WTC11 (cell line): ENCODE data around the gene APH1B. TPM values are rescaled to one million over a fixed set of nuclear protein-coding genes. Genes with fewer than 3 reads are reported as not detected.

ENCODE experiments used
- ATAC-seq: fragments of 200-7000 bp; cut with Tn5 transposase; 2 replicates; pipeline ENCODE4 v1.10.0; 2021; ENCODE audit warnings: mild to moderate bottlenecking, moderate library complexity
- CTCF ChIA-PET: fragments of 300-600 bp; sonication (Branson Sonifier 250); formaldehyde crosslinking; loops from one replicate; lab custom pipeline; 2021; ENCODE audit warnings: antibody characterized with exemption; lab: Charles Lee
- POLR2A ChIA-PET: fragments of 350-600 bp; sonication (Branson Sonifier 250); formaldehyde crosslinking; loops from one replicate; lab custom pipeline; 2021; ENCODE audit warnings: antibody characterized with exemption; lab: Charles Lee
- DNase-seq: peaks from one replicate; pipeline ENCODE4 v3.0.0; 2021; ENCODE audit warnings: low spot score
- H3K27ac Mint-ChIP-seq: 2 replicates; pipeline ENCODE4 v1.8.0; 2021; ENCODE audit warnings: mixed read lengths
- H3K27me3 Mint-ChIP-seq: 2 replicates; pipeline ENCODE4 v1.8.0; 2021; ENCODE audit warnings: low read depth, mild to moderate bottlenecking, moderate library complexity, mixed read lengths
- H3K36me3 Mint-ChIP-seq: 2 replicates; pipeline ENCODE4 v1.8.0; 2021; ENCODE audit warnings: mixed read lengths
- H3K4me1 Mint-ChIP-seq: 2 replicates; pipeline ENCODE4 v1.8.0; 2022; ENCODE audit warnings: mixed read lengths
- H3K4me3 Mint-ChIP-seq: 2 replicates; pipeline ENCODE4 v1.8.0; 2021; ENCODE audit warnings: mild to moderate bottlenecking, moderate library complexity, mixed read lengths
- H3K9me3 Mint-ChIP-seq: 2 replicates; pipeline ENCODE4 v1.8.0; 2021; ENCODE audit warnings: mixed read lengths
- ESRRA ChIP-seq: sonication (generic); formaldehyde crosslinking; IDR thresholded peaks from 2 replicates; pipeline ENCODE4 v1.8.1; 2022; ENCODE audit warnings: mild to moderate bottlenecking, missing genetic modification reagents, borderline replicate concordance
- FOXP1 ChIP-seq: sonication (generic); formaldehyde crosslinking; IDR thresholded peaks from 2 replicates; pipeline ENCODE4 v1.8.0; 2022; ENCODE audit warnings: missing genetic modification reagents, mild to moderate bottlenecking, moderate library complexity, borderline replicate concordance
- HMGA2 ChIP-seq: fragments of 250-450 bp; sonication (Bioruptor Pico); IDR thresholded peaks from 2 replicates; pipeline ENCODE4 v1.4.0; 2021; ENCODE audit warnings: mild to moderate bottlenecking, moderate library complexity
- NFE2L1 ChIP-seq: sonication (generic); formaldehyde crosslinking; IDR thresholded peaks from 2 replicates; pipeline ENCODE4 v1.8.1; 2023; ENCODE audit warnings: missing genetic modification reagents
- NFYB ChIP-seq: sonication (generic); formaldehyde crosslinking; conservative IDR thresholded peaks from 2 replicates; pipeline ENCODE4 v1.8.0; 2022; ENCODE audit warnings: low read depth, missing genetic modification reagents
- SP1 ChIP-seq: sonication (generic); formaldehyde crosslinking; conservative IDR thresholded peaks from 2 replicates; pipeline ENCODE4 v1.8.1; 2022; ENCODE audit warnings: missing genetic modification reagents
- TCF7 ChIP-seq: sonication (generic); formaldehyde crosslinking; IDR thresholded peaks from 2 replicates; pipeline ENCODE4 v1.8.0; 2022; ENCODE audit warnings: mild to moderate bottlenecking, low read depth, missing genetic modification reagents, moderate library complexity
- TEAD1 ChIP-seq: sonication (generic); formaldehyde crosslinking; IDR thresholded peaks from 2 replicates; pipeline ENCODE4 v1.8.0; 2022; ENCODE audit warnings: mild to moderate bottlenecking, missing genetic modification reagents
- ZNF232 ChIP-seq: sonication (generic); formaldehyde crosslinking; IDR thresholded peaks from 2 replicates; pipeline ENCODE4 v1.8.0; 2022; ENCODE audit warnings: mild to moderate bottlenecking, missing genetic modification reagents
- ZNF423 ChIP-seq: fragments of 250-450 bp; sonication (Bioruptor Pico); IDR thresholded peaks from 2 replicates; pipeline ENCODE4 v2.1.2; 2022; ENCODE audit warnings: mild to moderate bottlenecking, moderate library complexity
- total RNA-seq: library from RNA; stranded (reverse); gene quantifications from 3 replicates; pipeline ENCODE4 v1.2.3, GENCODE V29; 2021
- TF ChIP-seq, protein P1 (sequence below): sonication (generic); formaldehyde crosslinking; IDR thresholded peaks from 2 replicates; pipeline ENCODE4 v1.8.0; 2022; ENCODE audit warnings: missing genetic modification reagents
- TF ChIP-seq, protein P2 (sequence below): sonication (generic); formaldehyde crosslinking; IDR thresholded peaks from 2 replicates; pipeline ENCODE4 v1.8.1; 2023; ENCODE audit warnings: mild to moderate bottlenecking, missing genetic modification reagents
- TF ChIP-seq, protein P3 (sequence below): sonication (generic); formaldehyde crosslinking; IDR thresholded peaks from 2 replicates; pipeline ENCODE4 v1.8.1; 2022; ENCODE audit warnings: mild to moderate bottlenecking, moderate library complexity, missing genetic modification reagents
- TF ChIP-seq, protein P4 (sequence below): fragments of 250-450 bp; sonication (Bioruptor Pico); IDR thresholded peaks from 2 replicates; pipeline ENCODE4 v2.1.2; 2022; ENCODE audit warnings: mild to moderate bottlenecking, moderate library complexity
- TF ChIP-seq, protein P5 (sequence below): fragments of 250-450 bp; sonication (Bioruptor Pico); IDR thresholded peaks from 2 replicates; pipeline ENCODE4 v1.8.0; 2021; ENCODE audit warnings: mild to moderate bottlenecking
- TF ChIP-seq, protein P6 (sequence below): sonication (generic); formaldehyde crosslinking; IDR thresholded peaks from 2 replicates; pipeline ENCODE4 v1.8.0; 2023; ENCODE audit warnings: mild to moderate bottlenecking, missing genetic modification reagents
- TF ChIP-seq, protein P7 (sequence below): sonication (generic); formaldehyde crosslinking; IDR thresholded peaks from 2 replicates; pipeline ENCODE4 v1.8.0; 2022; ENCODE audit warnings: mild to moderate bottlenecking, missing genetic modification reagents
- TF ChIP-seq, protein P8 (sequence below): sonication (generic); formaldehyde crosslinking; IDR thresholded peaks from 2 replicates; pipeline ENCODE4 v1.8.1; 2022; ENCODE audit warnings: mild to moderate bottlenecking, missing genetic modification reagents, moderate library complexity, borderline replicate concordance

The APH1B gene
- total RNA-seq, 1 experiment from 2014 or later: 25.0 TPM

DNA sequence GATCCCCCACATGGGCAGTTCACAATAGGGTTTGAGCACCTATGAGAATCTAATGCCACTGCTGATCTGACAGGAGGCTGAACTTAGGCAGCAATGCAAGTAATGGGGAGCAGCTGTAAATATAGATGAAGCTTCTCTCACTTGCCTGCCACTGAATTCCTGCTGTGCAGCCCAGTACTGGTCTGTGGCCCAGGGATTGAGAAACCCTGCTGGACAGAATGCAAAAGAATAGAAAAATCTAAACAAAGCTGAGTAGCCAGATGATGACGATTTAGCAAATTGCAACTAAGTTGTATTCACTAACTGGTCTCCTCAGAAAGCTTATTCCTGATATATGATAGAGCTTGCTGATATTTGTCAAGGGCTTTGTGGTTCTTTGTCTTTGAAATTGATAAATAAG, 34.3 kb upstream of the APH1B start:
- ATAC-seq (no peak), DNase-seq (no peak)
- H3K9me3 Mint-ChIP-seq: peaks cover 21% of the 10 kb centered on the region
- no peak overlapping the region for H3K4me3 Mint-ChIP-seq
- H3K36me3 Mint-ChIP-seq: peaks cover 29% of the 10 kb centered on the region
- no peaks in the 10 kb centered on the region for H3K4me1 Mint-ChIP-seq
- TF ChIP-seq, protein P1, sequence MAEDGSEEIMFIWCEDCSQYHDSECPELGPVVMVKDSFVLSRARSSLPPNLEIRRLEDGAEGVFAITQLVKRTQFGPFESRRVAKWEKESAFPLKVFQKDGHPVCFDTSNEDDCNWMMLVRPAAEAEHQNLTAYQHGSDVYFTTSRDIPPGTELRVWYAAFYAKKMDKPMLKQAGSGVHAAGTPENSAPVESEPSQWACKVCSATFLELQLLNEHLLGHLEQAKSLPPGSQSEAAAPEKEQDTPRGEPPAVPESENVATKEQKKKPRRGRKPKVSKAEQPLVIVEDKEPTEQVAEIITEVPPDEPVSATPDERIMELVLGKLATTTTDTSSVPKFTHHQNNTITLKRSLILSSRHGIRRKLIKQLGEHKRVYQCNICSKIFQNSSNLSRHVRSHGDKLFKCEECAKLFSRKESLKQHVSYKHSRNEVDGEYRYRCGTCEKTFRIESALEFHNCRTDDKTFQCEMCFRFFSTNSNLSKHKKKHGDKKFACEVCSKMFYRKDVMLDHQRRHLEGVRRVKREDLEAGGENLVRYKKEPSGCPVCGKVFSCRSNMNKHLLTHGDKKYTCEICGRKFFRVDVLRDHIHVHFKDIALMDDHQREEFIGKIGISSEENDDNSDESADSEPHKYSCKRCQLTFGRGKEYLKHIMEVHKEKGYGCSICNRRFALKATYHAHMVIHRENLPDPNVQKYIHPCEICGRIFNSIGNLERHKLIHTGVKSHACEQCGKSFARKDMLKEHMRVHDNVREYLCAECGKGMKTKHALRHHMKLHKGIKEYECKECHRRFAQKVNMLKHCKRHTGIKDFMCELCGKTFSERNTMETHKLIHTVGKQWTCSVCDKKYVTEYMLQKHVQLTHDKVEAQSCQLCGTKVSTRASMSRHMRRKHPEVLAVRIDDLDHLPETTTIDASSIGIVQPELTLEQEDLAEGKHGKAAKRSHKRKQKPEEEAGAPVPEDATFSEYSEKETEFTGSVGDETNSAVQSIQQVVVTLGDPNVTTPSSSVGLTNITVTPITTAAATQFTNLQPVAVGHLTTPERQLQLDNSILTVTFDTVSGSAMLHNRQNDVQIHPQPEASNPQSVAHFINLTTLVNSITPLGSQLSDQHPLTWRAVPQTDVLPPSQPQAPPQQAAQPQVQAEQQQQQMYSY: no peak
- no peak for TF ChIP-seq TCF7 (CRISPR knock-in tag)
- TF ChIP-seq, protein P2, sequence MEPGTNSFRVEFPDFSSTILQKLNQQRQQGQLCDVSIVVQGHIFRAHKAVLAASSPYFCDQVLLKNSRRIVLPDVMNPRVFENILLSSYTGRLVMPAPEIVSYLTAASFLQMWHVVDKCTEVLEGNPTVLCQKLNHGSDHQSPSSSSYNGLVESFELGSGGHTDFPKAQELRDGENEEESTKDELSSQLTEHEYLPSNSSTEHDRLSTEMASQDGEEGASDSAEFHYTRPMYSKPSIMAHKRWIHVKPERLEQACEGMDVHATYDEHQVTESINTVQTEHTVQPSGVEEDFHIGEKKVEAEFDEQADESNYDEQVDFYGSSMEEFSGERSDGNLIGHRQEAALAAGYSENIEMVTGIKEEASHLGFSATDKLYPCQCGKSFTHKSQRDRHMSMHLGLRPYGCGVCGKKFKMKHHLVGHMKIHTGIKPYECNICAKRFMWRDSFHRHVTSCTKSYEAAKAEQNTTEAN (CRISPR knock-in tag): no peak
- no peak for TF ChIP-seq ZNF423
- TF ChIP-seq, protein P3, sequence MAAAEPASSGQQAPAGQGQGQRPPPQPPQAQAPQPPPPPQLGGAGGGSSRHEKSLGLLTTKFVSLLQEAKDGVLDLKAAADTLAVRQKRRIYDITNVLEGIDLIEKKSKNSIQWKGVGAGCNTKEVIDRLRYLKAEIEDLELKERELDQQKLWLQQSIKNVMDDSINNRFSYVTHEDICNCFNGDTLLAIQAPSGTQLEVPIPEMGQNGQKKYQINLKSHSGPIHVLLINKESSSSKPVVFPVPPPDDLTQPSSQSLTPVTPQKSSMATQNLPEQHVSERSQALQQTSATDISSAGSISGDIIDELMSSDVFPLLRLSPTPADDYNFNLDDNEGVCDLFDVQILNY (CRISPR knock-in tag): no peak
- no peak for TF ChIP-seq NFYB
- TF ChIP-seq TEAD1: no peak
- TF ChIP-seq, protein P4, sequence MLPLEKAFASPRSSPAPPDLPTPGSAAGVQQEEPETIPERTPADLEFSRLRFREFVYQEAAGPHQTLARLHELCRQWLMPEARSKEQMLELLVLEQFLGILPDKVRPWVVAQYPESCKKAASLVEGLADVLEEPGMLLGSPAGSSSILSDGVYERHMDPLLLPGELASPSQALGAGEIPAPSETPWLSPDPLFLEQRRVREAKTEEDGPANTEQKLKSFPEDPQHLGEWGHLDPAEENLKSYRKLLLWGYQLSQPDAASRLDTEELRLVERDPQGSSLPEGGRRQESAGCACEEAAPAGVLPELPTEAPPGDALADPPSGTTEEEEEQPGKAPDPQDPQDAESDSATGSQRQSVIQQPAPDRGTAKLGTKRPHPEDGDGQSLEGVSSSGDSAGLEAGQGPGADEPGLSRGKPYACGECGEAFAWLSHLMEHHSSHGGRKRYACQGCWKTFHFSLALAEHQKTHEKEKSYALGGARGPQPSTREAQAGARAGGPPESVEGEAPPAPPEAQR (CRISPR knock-in tag): no peak
- TF ChIP-seq SP1: no peak
- TF ChIP-seq, protein P5, sequence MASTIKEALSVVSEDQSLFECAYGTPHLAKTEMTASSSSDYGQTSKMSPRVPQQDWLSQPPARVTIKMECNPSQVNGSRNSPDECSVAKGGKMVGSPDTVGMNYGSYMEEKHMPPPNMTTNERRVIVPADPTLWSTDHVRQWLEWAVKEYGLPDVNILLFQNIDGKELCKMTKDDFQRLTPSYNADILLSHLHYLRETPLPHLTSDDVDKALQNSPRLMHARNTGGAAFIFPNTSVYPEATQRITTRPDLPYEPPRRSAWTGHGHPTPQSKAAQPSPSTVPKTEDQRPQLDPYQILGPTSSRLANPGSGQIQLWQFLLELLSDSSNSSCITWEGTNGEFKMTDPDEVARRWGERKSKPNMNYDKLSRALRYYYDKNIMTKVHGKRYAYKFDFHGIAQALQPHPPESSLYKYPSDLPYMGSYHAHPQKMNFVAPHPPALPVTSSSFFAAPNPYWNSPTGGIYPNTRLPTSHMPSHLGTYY (CRISPR knock-in tag): no peak
- TF ChIP-seq NFE2L1 (CRISPR knock-in tag): no peak
- ChIA-PET POLR2A (no interaction called here), CTCF (no interaction called here)
- H3K27me3 Mint-ChIP-seq: no peaks in the 10 kb centered on the region; the same call in 1 of the 2 replicates
- no peak overlapping the region for H3K27ac Mint-ChIP-seq

DNA sequence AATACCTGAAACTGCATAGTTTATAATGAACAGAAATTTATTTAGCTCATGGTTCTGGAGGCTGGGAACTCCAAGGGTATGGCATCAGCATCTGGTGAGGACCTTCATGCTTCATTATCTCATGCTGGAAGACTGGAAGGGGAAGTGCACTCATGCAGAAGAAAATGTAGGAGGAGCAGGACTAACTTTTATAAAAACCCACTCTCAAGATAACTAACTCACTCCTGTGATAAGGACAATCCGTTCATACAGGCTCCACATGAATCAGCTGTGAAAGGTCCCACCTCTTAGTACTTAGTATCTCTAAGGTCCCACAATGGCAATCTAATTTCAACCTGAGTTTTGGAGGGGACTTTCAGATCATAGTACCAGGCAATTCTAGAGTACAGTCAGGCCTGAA, 33.6 kb upstream of the APH1B start:
- H3K4me3 Mint-ChIP-seq: no peak overlapping the region
- no peaks in the 10 kb centered on the region for H3K4me1 Mint-ChIP-seq
- H3K27me3 Mint-ChIP-seq: no peaks in the 10 kb centered on the region; the same call in 1 of the 2 replicates
- H3K27ac Mint-ChIP-seq: no peak overlapping the region
- H3K9me3 Mint-ChIP-seq: peaks cover 21% of the 10 kb centered on the region
- ChIA-PET CTCF (no interaction called here), POLR2A (interaction anchor here (0.6 kb wide), 1 partner anchor 287 kb away, joined by 5 read pairs; no protein-coding TSS in a partner anchor)
- DNase-seq (no peak), ATAC-seq (no peak)
- peaks cover 29% of the 10 kb centered on the region for H3K36me3 Mint-ChIP-seq
- TF ChIP-seq, protein P4 (CRISPR knock-in tag): no peak
- no peak for TF ChIP-seq ESRRA (CRISPR knock-in tag)
- TF ChIP-seq ZNF232 (CRISPR knock-in tag): no peak
- no peak for TF ChIP-seq HMGA2
- TF ChIP-seq, protein P6, sequence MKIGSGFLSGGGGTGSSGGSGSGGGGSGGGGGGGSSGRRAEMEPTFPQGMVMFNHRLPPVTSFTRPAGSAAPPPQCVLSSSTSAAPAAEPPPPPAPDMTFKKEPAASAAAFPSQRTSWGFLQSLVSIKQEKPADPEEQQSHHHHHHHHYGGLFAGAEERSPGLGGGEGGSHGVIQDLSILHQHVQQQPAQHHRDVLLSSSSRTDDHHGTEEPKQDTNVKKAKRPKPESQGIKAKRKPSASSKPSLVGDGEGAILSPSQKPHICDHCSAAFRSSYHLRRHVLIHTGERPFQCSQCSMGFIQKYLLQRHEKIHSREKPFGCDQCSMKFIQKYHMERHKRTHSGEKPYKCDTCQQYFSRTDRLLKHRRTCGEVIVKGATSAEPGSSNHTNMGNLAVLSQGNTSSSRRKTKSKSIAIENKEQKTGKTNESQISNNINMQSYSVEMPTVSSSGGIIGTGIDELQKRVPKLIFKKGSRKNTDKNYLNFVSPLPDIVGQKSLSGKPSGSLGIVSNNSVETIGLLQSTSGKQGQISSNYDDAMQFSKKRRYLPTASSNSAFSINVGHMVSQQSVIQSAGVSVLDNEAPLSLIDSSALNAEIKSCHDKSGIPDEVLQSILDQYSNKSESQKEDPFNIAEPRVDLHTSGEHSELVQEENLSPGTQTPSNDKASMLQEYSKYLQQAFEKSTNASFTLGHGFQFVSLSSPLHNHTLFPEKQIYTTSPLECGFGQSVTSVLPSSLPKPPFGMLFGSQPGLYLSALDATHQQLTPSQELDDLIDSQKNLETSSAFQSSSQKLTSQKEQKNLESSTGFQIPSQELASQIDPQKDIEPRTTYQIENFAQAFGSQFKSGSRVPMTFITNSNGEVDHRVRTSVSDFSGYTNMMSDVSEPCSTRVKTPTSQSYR (CRISPR knock-in tag): no peak
- TF ChIP-seq, protein P7, sequence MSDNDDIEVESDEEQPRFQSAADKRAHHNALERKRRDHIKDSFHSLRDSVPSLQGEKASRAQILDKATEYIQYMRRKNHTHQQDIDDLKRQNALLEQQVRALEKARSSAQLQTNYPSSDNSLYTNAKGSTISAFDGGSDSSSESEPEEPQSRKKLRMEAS (CRISPR knock-in tag): no peak
- TF ChIP-seq FOXP1: no peak
- TF ChIP-seq, protein P8, sequence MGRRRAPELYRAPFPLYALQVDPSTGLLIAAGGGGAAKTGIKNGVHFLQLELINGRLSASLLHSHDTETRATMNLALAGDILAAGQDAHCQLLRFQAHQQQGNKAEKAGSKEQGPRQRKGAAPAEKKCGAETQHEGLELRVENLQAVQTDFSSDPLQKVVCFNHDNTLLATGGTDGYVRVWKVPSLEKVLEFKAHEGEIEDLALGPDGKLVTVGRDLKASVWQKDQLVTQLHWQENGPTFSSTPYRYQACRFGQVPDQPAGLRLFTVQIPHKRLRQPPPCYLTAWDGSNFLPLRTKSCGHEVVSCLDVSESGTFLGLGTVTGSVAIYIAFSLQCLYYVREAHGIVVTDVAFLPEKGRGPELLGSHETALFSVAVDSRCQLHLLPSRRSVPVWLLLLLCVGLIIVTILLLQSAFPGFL (CRISPR knock-in tag): no peak
